ENCODE measurements around the gene TLR8. TPM values are rescaled to one million over a fixed set of nuclear protein-coding genes. Genes with fewer than 3 reads are reported as not detected.

TLR8 gene
- polyA plus RNA-seq, 2 donors: 0.02 to 0.08 TPM

- H3K27ac ChIP-seq (ENCODE audit: low read depth in 2 of 2, low read length in 1 of 2): peak overlapping the region; percentile 77 to 85
- H3K4me3 ChIP-seq (ENCODE audit: low read depth in 1 of 2, low read length in 2 of 2): no peak overlapping the region
- WGBS, 2 donors: 57 to 58% methylated on average over 5 of the region's 5 CpGs
- no peaks in the 10 kb centered on the region for H3K36me3 ChIP-seq (ENCODE audit: control insufficient read depth in 2 of 2, insufficient read depth in 2 of 2, low read length in 1 of 2)
- H3K9me3 ChIP-seq (ENCODE audit: control insufficient read depth in 2 of 2, insufficient read depth in 1 of 2, low read depth in 1 of 2, low read length in 1 of 2): no peaks in the 10 kb centered on the region
- H3K27me3 ChIP-seq (ENCODE audit: control insufficient read depth in 1 of 2, insufficient read depth in 2 of 2, low read length in 2 of 2): no peaks in the 10 kb centered on the region
- peaks cover 0 to 3% of the 10 kb centered on the region in 2 donors for H3K4me1 ChIP-seq (ENCODE audit: control insufficient read depth in 2 of 2, insufficient read depth in 2 of 2, low read length in 1 of 2)
These were observed 42.9 kb downstream of the TLR8 start for GRCh38 chrX:12949205-12949926.

- Histone ChIP-seq H3K27ac (ENCODE audit: low read depth in 2 of 2, low read length in 1 of 2) (peak overlapping the region; percentile 77 to 85), H3K4me1 (ENCODE audit: control insufficient read depth in 2 of 2, insufficient read depth in 2 of 2, low read length in 1 of 2) (peaks cover 0 to 3% of the 10 kb centered on the region in 2 donors), H3K9me3 (ENCODE audit: control insufficient read depth in 2 of 2, insufficient read depth in 1 of 2, low read depth in 1 of 2, low read length in 1 of 2) (no peaks in the 10 kb centered on the region), H3K27me3 (ENCODE audit: control insufficient read depth in 1 of 2, insufficient read depth in 2 of 2, low read length in 2 of 2) (no peaks in the 10 kb centered on the region), H3K4me3 (ENCODE audit: low read depth in 1 of 2, low read length in 2 of 2) (no peak overlapping the region), H3K36me3 (ENCODE audit: control insufficient read depth in 2 of 2, insufficient read depth in 2 of 2, low read length in 1 of 2) (no peaks in the 10 kb centered on the region)
- 27 to 44% methylated on average over 11 of the region's 11 CpGs for WGBS, 2 donors
These were observed 43.7 kb downstream of the TLR8 start for GRCh38 chrX:12949927-12950656.

- H3K27ac ChIP-seq (ENCODE audit: low read depth in 2 of 2, low read length in 1 of 2): peak overlapping the region; percentile 77 to 85
These were observed 44.6 kb downstream of the TLR8 start for GRCh38 chrX:12950851-12951594.

GRCh38 chrX:12951595-12951975 is 45.2 kb downstream of the TLR8 start:
- Histone ChIP-seq H3K36me3 (ENCODE audit: control insufficient read depth in 2 of 2, insufficient read depth in 2 of 2, low read length in 1 of 2) (no peaks in the 10 kb centered on the region), H3K27ac (ENCODE audit: low read depth in 2 of 2, low read length in 1 of 2) (peak overlapping the region in 1 of 2 donors; percentile 16), H3K9me3 (ENCODE audit: control insufficient read depth in 2 of 2, insufficient read depth in 1 of 2, low read depth in 1 of 2, low read length in 1 of 2) (no peaks in the 10 kb centered on the region), H3K27me3 (ENCODE audit: control insufficient read depth in 1 of 2, insufficient read depth in 2 of 2, low read length in 2 of 2) (no peaks in the 10 kb centered on the region), H3K4me3 (ENCODE audit: low read depth in 1 of 2, low read length in 2 of 2) (no peak overlapping the region), H3K4me1 (ENCODE audit: control insufficient read depth in 2 of 2, insufficient read depth in 2 of 2, low read length in 1 of 2) (peaks cover 5 to 6% of the 10 kb centered on the region in 2 donors)
- 85 to 87% methylated on average over 5 of the region's 5 CpGs for WGBS, 2 donors

More at GRCh38 chrX:12950851-12951594, 44.6 kb downstream of the TLR8 start:
- WGBS, 2 donors: 54 to 65% methylated on average over 9 of the region's 9 CpGs
- no peaks in the 10 kb centered on the region for H3K27me3 ChIP-seq (ENCODE audit: control insufficient read depth in 1 of 2, insufficient read depth in 2 of 2, low read length in 2 of 2)
- H3K36me3 ChIP-seq (ENCODE audit: control insufficient read depth in 2 of 2, insufficient read depth in 2 of 2, low read length in 1 of 2): no peaks in the 10 kb centered on the region
- H3K9me3 ChIP-seq (ENCODE audit: control insufficient read depth in 2 of 2, insufficient read depth in 1 of 2, low read depth in 1 of 2, low read length in 1 of 2): no peaks in the 10 kb centered on the region
- no peak overlapping the region for H3K4me3 ChIP-seq (ENCODE audit: low read depth in 1 of 2, low read length in 2 of 2)
- peaks cover 3 to 4% of the 10 kb centered on the region in 2 donors for H3K4me1 ChIP-seq (ENCODE audit: control insufficient read depth in 2 of 2, insufficient read depth in 2 of 2, low read length in 1 of 2)

GRCh38 chrX:12953420-12953819 is 47.0 kb downstream of the TLR8 start:
- 83 to 89% methylated on average over 8 of the region's 8 CpGs for WGBS, 2 donors
- H3K27me3 ChIP-seq (ENCODE audit: control insufficient read depth in 1 of 2, insufficient read depth in 2 of 2, low read length in 2 of 2): no peaks in the 10 kb centered on the region
- no peak overlapping the region for H3K4me3 ChIP-seq (ENCODE audit: low read depth in 1 of 2, low read length in 2 of 2)
- H3K36me3 ChIP-seq (ENCODE audit: control insufficient read depth in 2 of 2, insufficient read depth in 2 of 2, low read length in 1 of 2): no peaks in the 10 kb centered on the region
- peaks cover 5 to 6% of the 10 kb centered on the region in 2 donors for H3K4me1 ChIP-seq (ENCODE audit: control insufficient read depth in 2 of 2, insufficient read depth in 2 of 2, low read length in 1 of 2)
- H3K27ac ChIP-seq (ENCODE audit: low read depth in 2 of 2, low read length in 1 of 2): no peak overlapping the region
- no peaks in the 10 kb centered on the region for H3K9me3 ChIP-seq (ENCODE audit: control insufficient read depth in 2 of 2, insufficient read depth in 1 of 2, low read depth in 1 of 2, low read length in 1 of 2)

GRCh38 chrX:12954376-12954775 is 48.0 kb downstream of the TLR8 start:
- Histone ChIP-seq H3K4me3 (ENCODE audit: low read depth in 1 of 2, low read length in 2 of 2) (no peak overlapping the region), H3K9me3 (ENCODE audit: control insufficient read depth in 2 of 2, insufficient read depth in 1 of 2, low read depth in 1 of 2, low read length in 1 of 2) (no peaks in the 10 kb centered on the region), H3K4me1 (ENCODE audit: control insufficient read depth in 2 of 2, insufficient read depth in 2 of 2, low read length in 1 of 2) (peaks cover 5 to 6% of the 10 kb centered on the region in 2 donors), H3K36me3 (ENCODE audit: control insufficient read depth in 2 of 2, insufficient read depth in 2 of 2, low read length in 1 of 2) (no peaks in the 10 kb centered on the region), H3K27ac (ENCODE audit: low read depth in 2 of 2, low read length in 1 of 2) (peak overlapping the region; percentile 8), H3K27me3 (ENCODE audit: control insufficient read depth in 1 of 2, insufficient read depth in 2 of 2, low read length in 2 of 2) (no peaks in the 10 kb centered on the region)
- whole genome bisulfite sequencing, 2 donors: 87% methylated on average over 9 of the region's 9 CpGs

- Histone ChIP-seq H3K27me3 (ENCODE audit: control insufficient read depth in 1 of 2, insufficient read depth in 2 of 2, low read length in 2 of 2) (no peaks in the 10 kb centered on the region), H3K4me3 (ENCODE audit: low read depth in 1 of 2, low read length in 2 of 2) (no peak overlapping the region), H3K4me1 (ENCODE audit: control insufficient read depth in 2 of 2, insufficient read depth in 2 of 2, low read length in 1 of 2) (peaks cover 2 to 6% of the 10 kb centered on the region in 2 donors), H3K27ac (ENCODE audit: low read depth in 2 of 2, low read length in 1 of 2) (peak overlapping the region; percentile 8), H3K36me3 (ENCODE audit: control insufficient read depth in 2 of 2, insufficient read depth in 2 of 2, low read length in 1 of 2) (no peaks in the 10 kb centered on the region), H3K9me3 (ENCODE audit: control insufficient read depth in 2 of 2, insufficient read depth in 1 of 2, low read depth in 1 of 2, low read length in 1 of 2) (no peaks in the 10 kb centered on the region)
- 67 to 79% methylated on average over 4 of the region's 4 CpGs for WGBS, 2 donors
These were observed 48.6 kb downstream of the TLR8 start for GRCh38 chrX:12954981-12955380.

- Histone ChIP-seq H3K4me1 (ENCODE audit: control insufficient read depth in 2 of 2, insufficient read depth in 2 of 2, low read length in 1 of 2) (peaks cover 2 to 6% of the 10 kb centered on the region in 2 donors), H3K27ac (ENCODE audit: low read depth in 2 of 2, low read length in 1 of 2) (peak overlapping the region; percentile 70 to 84), H3K9me3 (ENCODE audit: control insufficient read depth in 2 of 2, insufficient read depth in 1 of 2, low read depth in 1 of 2, low read length in 1 of 2) (no peaks in the 10 kb centered on the region), H3K27me3 (ENCODE audit: control insufficient read depth in 1 of 2, insufficient read depth in 2 of 2, low read length in 2 of 2) (no peaks in the 10 kb centered on the region), H3K36me3 (ENCODE audit: control insufficient read depth in 2 of 2, insufficient read depth in 2 of 2, low read length in 1 of 2) (no peaks in the 10 kb centered on the region), H3K4me3 (ENCODE audit: low read depth in 1 of 2, low read length in 2 of 2) (no peak overlapping the region)
- WGBS, 2 donors: 52 to 56% methylated on average over 20 of the region's 20 CpGs
These were observed 49.7 kb downstream of the TLR8 start for GRCh38 chrX:12955882-12956703.
